Lung (tissue), 12 donors: ENCODE measurements around the gene NRP2. TPM values are rescaled to one million over a fixed set of nuclear protein-coding genes. Genes with fewer than 3 reads are reported as not detected.

Experiments used
- ATAC-seq: fragments of 200-7000 bp; cut with Tn5 transposase; one replicate; pipeline ENCODE4 v1.9.1; 2020; ENCODE audit warnings: moderate number of reproducible peaks; ENCODE audit not compliant: insufficient read depth, low FRiP score
- DNase-seq, 3 donors: peaks; one replicate each; pipeline ENCODE4 v3.0.0-alpha.2; 2013 to 2017
- H3K27ac ChIP-seq, 2 donors: one replicate each; pipeline ENCODE4 v1.5.1; 2013; ENCODE audit warnings: mild to moderate bottlenecking in 2 of 2, moderate library complexity in 2 of 2, control low read depth in 1 of 2, inconsistent platforms in 1 of 2, low read depth in 1 of 2, low read length in 1 of 2
- H3K27me3 ChIP-seq, 3 donors: one replicate each; pipeline ENCODE4 v1.5.1; 2013; ENCODE audit warnings: low read length in 2 of 3; ENCODE audit not compliant: control insufficient read depth in 3 of 3, insufficient read depth in 3 of 3
- H3K36me3 ChIP-seq, 4 donors: one replicate each; pipeline ENCODE4 v1.5.1; 2013; ENCODE audit warnings: low read length in 4 of 4, mild to moderate bottlenecking in 1 of 4, moderate library complexity in 1 of 4; ENCODE audit not compliant: control insufficient read depth in 4 of 4, insufficient read depth in 4 of 4
- H3K4me1 ChIP-seq, 5 donors: one replicate each; pipeline ENCODE4 v1.5.1; 2013; ENCODE audit warnings: low read length in 5 of 5, mild to moderate bottlenecking in 2 of 5, moderate library complexity in 1 of 5; ENCODE audit not compliant: control insufficient read depth in 5 of 5, insufficient read depth in 5 of 5
- H3K4me3 ChIP-seq: one replicate; pipeline ENCODE4 v1.5.1; 2013; ENCODE audit warnings: mild to moderate bottlenecking, control low read depth, moderate library complexity
- H3K9ac ChIP-seq, 2 donors: one replicate each; pipeline ENCODE4 v1.5.1; 2013; ENCODE audit warnings: low read length in 2 of 2, control low read depth in 1 of 2; ENCODE audit not compliant: insufficient read depth in 1 of 2
- H3K9me3 ChIP-seq, 4 donors: one replicate each; pipeline ENCODE4 v1.5.1; 2013; ENCODE audit warnings: low read length in 3 of 4, mild to moderate bottlenecking in 1 of 4, moderate library complexity in 1 of 4; ENCODE audit not compliant: control insufficient read depth in 4 of 4, insufficient read depth in 3 of 4
- WGBS, 2 donors: extraction: QIAGEN DNeasy Blood & Tissue Kit; methylation state at CpG; one replicate each; pipeline ENCODE4 v1.1.7; 2013; 5-methylcytosine and 5-hydroxymethylcytosine counted together
- polyA plus RNA-seq, 2 donors: library from polyadenylated mRNA; stranded (reverse); fragments of 200-250 nt; gene quantifications; one replicate each; pipeline ENCODE4 v1.2.1, GENCODE V29; 2013
- total RNA-seq, 2 donors: library from RNA; depleted of rRNA in 1 of 2; stranded (reverse); fragments of >200 nt in 1 of 2; gene quantifications; one replicate each; pipeline ENCODE4 v1.2.1, GENCODE V29; 2014 to 2021
- TF ChIP-seq, protein P1 (sequence below): IDR thresholded peaks from 2 replicates; pipeline ENCODE4 v1.5.1; 2012; ENCODE audit warnings: mild to moderate bottlenecking; ENCODE audit errors: control extremely low read depth, extremely low read depth
- donor health status: control.
- donor health status: control.
- donor health status: Bipolar disorder and iron deficiency.
- donor health status: healthy.
- donor health status: DM: yes; HTN: yes; CAD: no.

The NRP2 gene
- total and polyA plus RNA-seq, 4 donors, result 20.4 to 125 (median 63.2) TPM

GRCh38 chr2:205785507-205786260 lies 103.4 kb downstream of the NRP2 start:
- Histone ChIP-seq H3K4me3 (no peak overlapping the region), H3K36me3 (no peaks in the 10 kb centered on the region), H3K27me3 (no peaks in the 10 kb centered on the region), H3K9me3 (no peaks in the 10 kb centered on the region), H3K9ac (no peak overlapping the region), H3K4me1 (peaks cover 0 to 57% (median 36%) of the 10 kb centered on the region in 5 donors), H3K27ac (peak overlapping the region in 1 of 2 donors; percentile 74)
- TF ChIP-seq, protein P1, sequence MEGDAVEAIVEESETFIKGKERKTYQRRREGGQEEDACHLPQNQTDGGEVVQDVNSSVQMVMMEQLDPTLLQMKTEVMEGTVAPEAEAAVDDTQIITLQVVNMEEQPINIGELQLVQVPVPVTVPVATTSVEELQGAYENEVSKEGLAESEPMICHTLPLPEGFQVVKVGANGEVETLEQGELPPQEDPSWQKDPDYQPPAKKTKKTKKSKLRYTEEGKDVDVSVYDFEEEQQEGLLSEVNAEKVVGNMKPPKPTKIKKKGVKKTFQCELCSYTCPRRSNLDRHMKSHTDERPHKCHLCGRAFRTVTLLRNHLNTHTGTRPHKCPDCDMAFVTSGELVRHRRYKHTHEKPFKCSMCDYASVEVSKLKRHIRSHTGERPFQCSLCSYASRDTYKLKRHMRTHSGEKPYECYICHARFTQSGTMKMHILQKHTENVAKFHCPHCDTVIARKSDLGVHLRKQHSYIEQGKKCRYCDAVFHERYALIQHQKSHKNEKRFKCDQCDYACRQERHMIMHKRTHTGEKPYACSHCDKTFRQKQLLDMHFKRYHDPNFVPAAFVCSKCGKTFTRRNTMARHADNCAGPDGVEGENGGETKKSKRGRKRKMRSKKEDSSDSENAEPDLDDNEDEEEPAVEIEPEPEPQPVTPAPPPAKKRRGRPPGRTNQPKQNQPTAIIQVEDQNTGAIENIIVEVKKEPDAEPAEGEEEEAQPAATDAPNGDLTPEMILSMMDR, result no peak
- DNase-seq (peak in 2 of 3 donors; percentile 78 to 81), ATAC-seq (no peak)
- 53 to 80% methylated on average over 7 of the region's 7 CpGs for WGBS, 2 donors

- H3K9ac ChIP-seq, result no peak overlapping the region
- peak overlapping the region in 1 of 2 donors; percentile 46 for H3K27ac ChIP-seq
- DNase-seq, result no peak
- WGBS, 2 donors, result 65 to 88% methylated on average over 4 of the region's 4 CpGs
- peak; percentile 38 for ATAC-seq
- H3K27me3 ChIP-seq, result no peaks in the 10 kb centered on the region
- H3K4me3 ChIP-seq, result no peak overlapping the region
- no peaks in the 10 kb centered on the region for H3K36me3 ChIP-seq
- H3K9me3 ChIP-seq, result no peaks in the 10 kb centered on the region
- H3K4me1 ChIP-seq, result peaks cover 0 to 46% (median 27%) of the 10 kb centered on the region in 5 donors
- TF ChIP-seq, protein P1, result no peak
These were observed 104.7 kb downstream of the NRP2 start for GRCh38 chr2:205786976-205787375.

- Histone ChIP-seq H3K4me3 (no peak overlapping the region), H3K9ac (no peak overlapping the region), H3K27ac (peak overlapping the region in 1 of 2 donors; percentile 18), H3K9me3 (no peaks in the 10 kb centered on the region), H3K36me3 (no peaks in the 10 kb centered on the region), H3K27me3 (no peaks in the 10 kb centered on the region), H3K4me1 (peaks cover 0 to 43% (median 27%) of the 10 kb centered on the region in 5 donors)
- DNase-seq (peak; percentile 64 to 92 (median 89)), ATAC-seq (peak; percentile 28)
- 69 to 87% methylated on average over 3 of the region's 3 CpGs for WGBS, 2 donors
- TF ChIP-seq, protein P1, result no peak
These were observed 105.5 kb downstream of the NRP2 start for GRCh38 chr2:205787761-205788160.
